OCI-LY7 (cell line): ENCODE measurements around the gene OTUB1. TPM values are rescaled to one million over a fixed set of nuclear protein-coding genes. Genes with fewer than 3 reads are reported as not detected.
A peak's percentile ranks its signal among the peaks of the same experiment; 100 is the strongest.

Experiments used
- BruUV-seq: library from RNA; stranded (reverse); fragments of 400-500 nt; replicated peaks from 2 replicates; lab custom pipeline; 2021; lab: Mats Ljungman, UMichigan
- CTCF ChIA-PET: fragments of 300-600 bp; sonication (Branson Sonifier 250); formaldehyde crosslinking; loops from one replicate; lab custom pipeline; 2022; ENCODE audit warnings: antibody characterized with exemption; ENCODE audit not compliant: unreplicated experiment; lab: Charles Lee
- POLR2A ChIA-PET: fragments of 300-600 bp; sonication (Branson Sonifier 250); formaldehyde crosslinking; loops from one replicate; lab custom pipeline; 2022; ENCODE audit warnings: antibody characterized with exemption; lab: Charles Lee
- DNase-seq: peaks from one replicate; pipeline ENCODE4 v3.0.0-alpha.2; 2015; ENCODE audit warnings: low spot score
- H2AFZ ChIP-seq: fragments of 200-600 bp; sonication (generic), shearing (Covaris generic); 2 replicates; pipeline ENCODE4 v1.6.1; 2014; ENCODE audit warnings: mild to moderate bottlenecking, antibody characterized with exemption, low read length, moderate library complexity
- H3K27ac ChIP-seq: fragments of 200-600 bp; sonication (generic); 2 replicates; pipeline ENCODE4 v1.5.1; 2014; ENCODE audit warnings: mixed run types, low read depth, mild to moderate bottlenecking, moderate library complexity, low read length, inconsistent platforms; ENCODE audit not compliant: poor library complexity, severe bottlenecking
- H3K36me3 ChIP-seq: fragments of 200-600 bp; sonication (generic); 2 replicates; pipeline ENCODE4 v1.6.1; 2014; ENCODE audit warnings: mild to moderate bottlenecking, antibody characterized with exemption, low read length, moderate library complexity, mixed read lengths; ENCODE audit not compliant: insufficient read depth
- H3K4me1 ChIP-seq: fragments of 200-600 bp; sonication (generic); 2 replicates; pipeline ENCODE4 v1.5.1; 2014; ENCODE audit warnings: mild to moderate bottlenecking, low read length; ENCODE audit not compliant: insufficient read depth, poor library complexity, severe bottlenecking
- H3K4me2 ChIP-seq: fragments of 200-600 bp; sonication (generic); 2 replicates; pipeline ENCODE4 v1.6.1; 2014; ENCODE audit warnings: mild to moderate bottlenecking, low read length
- H3K4me3 ChIP-seq: fragments of 200-600 bp; sonication (generic); 2 replicates; pipeline ENCODE4 v1.5.1; 2014; ENCODE audit warnings: mild to moderate bottlenecking, low read depth, low read length; ENCODE audit not compliant: poor library complexity, severe bottlenecking
- H3K79me2 ChIP-seq: fragments of 200-600 bp; sonication (generic); 2 replicates; pipeline ENCODE4 v1.6.1; 2016; ENCODE audit warnings: low read depth, mild to moderate bottlenecking, low read length, moderate library complexity, mixed read lengths; ENCODE audit not compliant: insufficient read depth
- H3K9me2 ChIP-seq: fragments of 200-600 bp; sonication (generic); 2 replicates; pipeline ENCODE4 v1.6.1; 2016; ENCODE audit warnings: mild to moderate bottlenecking, low read length, mixed read lengths; ENCODE audit not compliant: insufficient read depth
- H3K9me3 ChIP-seq: fragments of 200-600 bp; sonication (generic); 2 replicates; pipeline ENCODE4 v1.6.1; 2014; ENCODE audit warnings: mild to moderate bottlenecking, mixed run types, low read length, mixed read lengths
- H4K20me1 ChIP-seq: fragments of 200-600 bp; sonication (generic); 2 replicates; pipeline ENCODE4 v1.6.1; 2014; ENCODE audit warnings: mild to moderate bottlenecking, antibody characterized with exemption, low read length, moderate library complexity, mixed read lengths; ENCODE audit not compliant: insufficient read depth
- CTCF ChIP-seq: fragments of 200-600 bp; sonication (generic); conservative IDR thresholded peaks from 2 replicates; pipeline ENCODE4 v1.5.1; 2014; ENCODE audit warnings: mild to moderate bottlenecking, antibody characterized with exemption, low read length, moderate library complexity, mixed read lengths
- EZH2phosphoT487 ChIP-seq: fragments of 200-600 bp; sonication (generic); IDR thresholded peaks from 2 replicates; pipeline ENCODE4 v1.6.1; 2018; ENCODE audit warnings: low read depth, borderline replicate concordance, mild to moderate bottlenecking, mixed run types, antibody characterized with exemption, low read length, moderate library complexity, mixed read lengths
- intact Hi-C: fragments of 100-400 bp; cut with micrococcal nuclease; formaldehyde crosslinking; loops from one replicate; pipeline ENCODE4 v1.10.0; 2022; ENCODE audit not compliant: unreplicated experiment
- total RNA-seq, 2 experiments: library from RNA; depleted of rRNA in 1 of 2; stranded (reverse); fragments of >200 nt in 1 of 2; shearing (Covaris generic) in 1 of 2; gene quantifications; 2 replicates each; pipeline ENCODE4 v1.2.3, GENCODE V29; 2014 to 2022

The OTUB1 gene
- total RNA-seq, 2 experiments from 2014 or later = 72.4 to 88.1 TPM

- no peaks in the 10 kb centered on the region for H3K79me2 ChIP-seq
- H3K9me3 ChIP-seq = no peaks in the 10 kb centered on the region
- ChIA-PET POLR2A (no interaction called here), CTCF (no interaction called here)
- no peak overlapping the region for H3K4me2 ChIP-seq
- no peak overlapping the region for H3K4me3 ChIP-seq
- no peaks in the 10 kb centered on the region for H4K20me1 ChIP-seq
- H3K9me2 ChIP-seq = no peaks in the 10 kb centered on the region
- no peak overlapping the region for H2AFZ ChIP-seq
- no peak for TF ChIP-seq EZH2phosphoT487
- TF ChIP-seq CTCF = peak; percentile 77
- H3K4me1 ChIP-seq = peaks cover 9% of the 10 kb centered on the region
- peak; percentile 71 for DNase-seq
- intact Hi-C loops = loop anchor here (1.0 kb wide), 1 partner anchor 148 kb away; no protein-coding TSS in a partner anchor
- H3K27ac ChIP-seq = no peak overlapping the region
- no TSS peak for BruUV-seq
- H3K36me3 ChIP-seq = peaks cover 45% of the 10 kb centered on the region
Measured at GRCh38 chr11:64000026-64000739, 13.9 kb downstream of the OTUB1 start.

- no peak overlapping the region for H3K4me2 ChIP-seq
- ChIA-PET CTCF (interaction anchor here (0.6 kb wide), 1 partner anchor 41 kb away, joined by 3 read pairs; no protein-coding TSS in a partner anchor), POLR2A (interaction anchor here (0.6 kb wide), 1 partner anchor 32 kb away, joined by 5 read pairs; no protein-coding TSS in a partner anchor)
- no TSS peak for BruUV-seq
- no peaks in the 10 kb centered on the region for H3K9me3 ChIP-seq
- H3K79me2 ChIP-seq = no peaks in the 10 kb centered on the region
- intact Hi-C loops = loop anchor here (1.0 kb wide), 1 partner anchor 147 kb away; no protein-coding TSS in a partner anchor
- TF ChIP-seq EZH2phosphoT487 = no peak
- peak; percentile 33; the same call in 1 of the 2 replicates for TF ChIP-seq CTCF
- H3K9me2 ChIP-seq = no peaks in the 10 kb centered on the region
- H2AFZ ChIP-seq = no peak overlapping the region
- H3K27ac ChIP-seq = no peak overlapping the region
- no peak for DNase-seq
- no peak overlapping the region for H3K4me3 ChIP-seq
- H3K4me1 ChIP-seq = peaks cover 9% of the 10 kb centered on the region
- H4K20me1 ChIP-seq = no peaks in the 10 kb centered on the region
- peaks cover 39% of the 10 kb centered on the region for H3K36me3 ChIP-seq
Measured at GRCh38 chr11:64000740-64001483, 14.7 kb downstream of the OTUB1 start.
